Measurements from ENCODE around the gene DTX3. TPM values are rescaled to one million over a fixed set of nuclear protein-coding genes. Genes with fewer than 3 reads are reported as not detected.
A peak's percentile ranks its signal among the peaks of the same experiment; 100 is the strongest.
"Not testable (repeated sequence)": the region's sequence is repeated elsewhere in the genome, so short reads cannot be mapped to it uniquely, and the experiment has no call there.

DTX3 gene
- total RNA-seq, 1 experiment from 2014 or later, result 23.1 TPM

GRCh38 chr12:57632958-57633840, 28.6 kb downstream of the DTX3 start, which contains the start of gene B4GALNT1:
Gene B4GALNT1 (minus strand): TSS chr12:57633201. CDS start chr12:57632132, 1,069 bp downstream.
- intact Hi-C loops (cut with micrococcal nuclease; ENCODE audit: unreplicated experiment), result loop anchor here (10.0 kb wide), 1 partner anchor 52 kb away; no protein-coding TSS in a partner anchor
- H3K27ac Mint-ChIP-seq (ENCODE audit: unreplicated experiment), result peak within 1 kb of the TSS; percentile 14
- BruUV-seq (replicated peaks), result no TSS peak
- no peaks in the 10 kb centered on the region for H3K9me3 Mint-ChIP-seq (ENCODE audit: low read depth, unreplicated experiment)
- CTCF ChIA-PET, result interaction anchor here (0.6 to 1.2 kb wide), 4 partner anchors 28 to 248 kb away, joined by 3 to 11 read pairs (median 4); partner anchors contain the start of gene DCTN2
- peak; percentile 84 for DNase-seq
- H3K27me3 Mint-ChIP-seq (ENCODE audit: unreplicated experiment), result peaks cover under 1% of the 10 kb centered on the region
- TF ChIP-seq CTCF (IDR thresholded peaks at IDR 0.05; ENCODE audit: unreplicated experiment), result peak; percentile 92
- peaks cover 20% of the 10 kb centered on the region for H3K4me1 Mint-ChIP-seq (ENCODE audit: low read depth, unreplicated experiment)
- peaks cover 17% of the 10 kb centered on the region for H3K36me3 Mint-ChIP-seq (ENCODE audit: insufficient read depth, unreplicated experiment)
- peak within 1 kb of the TSS; percentile 84 for H3K4me3 Mint-ChIP-seq (ENCODE audit: low read depth, unreplicated experiment)

- DNase-seq; H3K27ac Mint-ChIP-seq (ENCODE audit: unreplicated experiment); H3K9me3 Mint-ChIP-seq (ENCODE audit: low read depth, unreplicated experiment); H3K4me3 Mint-ChIP-seq (ENCODE audit: low read depth, unreplicated experiment); BruUV-seq (replicated peaks): not testable (repeated sequence)
- Mint-ChIP-seq H3K36me3 (ENCODE audit: insufficient read depth, unreplicated experiment) (peaks cover 13% of the 10 kb centered on the region), H3K4me1 (ENCODE audit: low read depth, unreplicated experiment) (peaks cover 16% of the 10 kb centered on the region), H3K27me3 (ENCODE audit: unreplicated experiment) (peaks cover 36% of the 10 kb centered on the region)
- intact Hi-C loops (cut with micrococcal nuclease; ENCODE audit: unreplicated experiment), result loop anchor here (10.0 kb wide), 1 partner anchor 48 kb away; no protein-coding TSS in a partner anchor
- CTCF ChIA-PET, result interaction anchor here (1.7 kb wide), 1 partner anchor 53 kb away, joined by 4 read pairs; no protein-coding TSS in a partner anchor
Measured at GRCh38 chr12:57636731-57637130, 32.1 kb downstream of the DTX3 start.

- peaks cover 7% of the 10 kb centered on the region for H3K36me3 Mint-ChIP-seq (ENCODE audit: insufficient read depth, unreplicated experiment)
- DNase-seq, result no peak
- no peak overlapping the region for H3K4me3 Mint-ChIP-seq (ENCODE audit: low read depth, unreplicated experiment)
- intact Hi-C loops (cut with micrococcal nuclease; ENCODE audit: unreplicated experiment), result loop anchor here (10.0 kb wide), 1 partner anchor 47 kb away; no protein-coding TSS in a partner anchor
- H3K9me3 Mint-ChIP-seq (ENCODE audit: low read depth, unreplicated experiment), result no peaks in the 10 kb centered on the region
- no peak for TF ChIP-seq CTCF (IDR thresholded peaks at IDR 0.05; ENCODE audit: unreplicated experiment)
- H3K4me1 Mint-ChIP-seq (ENCODE audit: low read depth, unreplicated experiment), result peaks cover 9% of the 10 kb centered on the region
- CTCF ChIA-PET, result interaction anchor here (1.7 kb wide), 1 partner anchor 54 kb away, joined by 4 read pairs; no protein-coding TSS in a partner anchor
- H3K27ac Mint-ChIP-seq (ENCODE audit: unreplicated experiment), result no peak overlapping the region
- BruUV-seq (replicated peaks), result no TSS peak
- peaks cover 42% of the 10 kb centered on the region for H3K27me3 Mint-ChIP-seq (ENCODE audit: unreplicated experiment)
Measured at GRCh38 chr12:57637364-57637763, 32.7 kb downstream of the DTX3 start.

GRCh38 chr12:57638096-57638495, 33.5 kb downstream of the DTX3 start:
- intact Hi-C loops (cut with micrococcal nuclease; ENCODE audit: unreplicated experiment), result loop anchor here (10.0 kb wide), 1 partner anchor 47 kb away; no protein-coding TSS in a partner anchor
- BruUV-seq (replicated peaks), result no TSS peak
- DNase-seq, result no peak
- Mint-ChIP-seq H3K27ac (ENCODE audit: unreplicated experiment) (no peak overlapping the region), H3K36me3 (ENCODE audit: insufficient read depth, unreplicated experiment) (no peaks in the 10 kb centered on the region), H3K9me3 (ENCODE audit: low read depth, unreplicated experiment) (no peaks in the 10 kb centered on the region), H3K27me3 (ENCODE audit: unreplicated experiment) (peaks cover 43% of the 10 kb centered on the region), H3K4me1 (ENCODE audit: low read depth, unreplicated experiment) (peaks cover 8% of the 10 kb centered on the region), H3K4me3 (ENCODE audit: low read depth, unreplicated experiment) (no peak overlapping the region)
- CTCF ChIA-PET, result interaction anchor here (0.7 kb wide), 1 partner anchor 20 kb away, joined by 7 read pairs; no protein-coding TSS in a partner anchor
- TF ChIP-seq CTCF (IDR thresholded peaks at IDR 0.05; ENCODE audit: unreplicated experiment), result no peak

Data from Calu3 (cell line).